ENCODE measurements around the gene ARHGEF37. TPM values are rescaled to one million over a fixed set of nuclear protein-coding genes. Genes with fewer than 3 reads are reported as not detected.

The ARHGEF37 gene
- total and polyA plus RNA-seq, 2 donors (not counting 1 experiment from before 2014, with no cell fraction given) = 0.31 to 5.3 TPM

GRCh38 chr5:149603210-149603609, 21.9 kb downstream of the ARHGEF37 start:
- Histone ChIP-seq H3K9ac (ENCODE audit: insufficient read depth, low read length) (no peak overlapping the region), H3K27ac (ENCODE audit: insufficient read depth, low read length) (no peak overlapping the region), H3K4me3 (replicated peaks in 1 of 4; ENCODE audit: control extremely low read depth in 1 of 4, insufficient read depth in 1 of 4, low read depth in 3 of 4, low read length in 4 of 4) (no peak overlapping the region), H3K9me3 (ENCODE audit: control insufficient read depth, insufficient read depth, low read depth, low read length) (no peaks in the 10 kb centered on the region), H3K4me1 (ENCODE audit: control insufficient read depth, extremely low read depth, insufficient read depth, low read length) (peaks cover 4% of the 10 kb centered on the region), H3K4me2 (ENCODE audit: extremely low read depth, insufficient read depth, low read length) (no peak overlapping the region), H3K27me3 (ENCODE audit: control insufficient read depth, insufficient read depth, low read length) (no peaks in the 10 kb centered on the region), H4K20me1 (ENCODE audit: control insufficient read depth, extremely low read depth, insufficient read depth, low read length) (no peaks in the 10 kb centered on the region), H3K36me3 (ENCODE audit: control insufficient read depth, insufficient read depth, low read length) (no peaks in the 10 kb centered on the region), H2AFZ (ENCODE audit: low read length) (no peak overlapping the region), H3K79me2 (ENCODE audit: control insufficient read depth, insufficient read depth, low read length) (no peaks in the 10 kb centered on the region)
- no peak for DNase-seq (ENCODE audit: low read depth in 2 of 2)
- TF ChIP-seq CTCF (conservative IDR thresholded peaks at IDR 0.05 in 1 of 2, IDR thresholded peaks at IDR 0.05 in 1 of 2; ENCODE audit: low read depth in 1 of 2, low read length in 2 of 2) = no peak

GRCh38 chr5:149603920-149604319, 22.6 kb downstream of the ARHGEF37 start:
- no peaks in the 10 kb centered on the region for H3K9me3 ChIP-seq (ENCODE audit: control insufficient read depth, insufficient read depth, low read depth, low read length)
- H3K4me2 ChIP-seq (ENCODE audit: extremely low read depth, insufficient read depth, low read length) = no peak overlapping the region
- no peaks in the 10 kb centered on the region for H3K36me3 ChIP-seq (ENCODE audit: control insufficient read depth, insufficient read depth, low read length)
- no peak overlapping the region for H2AFZ ChIP-seq (ENCODE audit: low read length)
- H3K79me2 ChIP-seq (ENCODE audit: control insufficient read depth, insufficient read depth, low read length) = no peaks in the 10 kb centered on the region
- no peaks in the 10 kb centered on the region for H3K27me3 ChIP-seq (ENCODE audit: control insufficient read depth, insufficient read depth, low read length)
- no peak overlapping the region for H3K27ac ChIP-seq (ENCODE audit: insufficient read depth, low read length)
- no peaks in the 10 kb centered on the region for H4K20me1 ChIP-seq (ENCODE audit: control insufficient read depth, extremely low read depth, insufficient read depth, low read length)
- H3K4me3 ChIP-seq (replicated peaks in 1 of 4; ENCODE audit: control extremely low read depth in 1 of 4, insufficient read depth in 1 of 4, low read depth in 3 of 4, low read length in 4 of 4) = no peak overlapping the region
- H3K4me1 ChIP-seq (ENCODE audit: control insufficient read depth, extremely low read depth, insufficient read depth, low read length) = peaks cover 4% of the 10 kb centered on the region
- H3K9ac ChIP-seq (ENCODE audit: insufficient read depth, low read length) = no peak overlapping the region
- no peak for TF ChIP-seq CTCF (conservative IDR thresholded peaks at IDR 0.05 in 1 of 2, IDR thresholded peaks at IDR 0.05 in 1 of 2; ENCODE audit: low read depth in 1 of 2, low read length in 2 of 2)
- no peak for TF ChIP-seq EZH2 (IDR thresholded peaks at IDR 0.05; ENCODE audit: low read length, missing control alignments)
- DNase-seq (ENCODE audit: low read depth in 2 of 2) = no peak

GRCh38 chr5:149604321-149604720, 23.0 kb downstream of the ARHGEF37 start:
- H3K36me3 ChIP-seq (ENCODE audit: control insufficient read depth, insufficient read depth, low read length) = no peaks in the 10 kb centered on the region
- no peak overlapping the region for H3K4me3 ChIP-seq (replicated peaks in 1 of 4; ENCODE audit: control extremely low read depth in 1 of 4, insufficient read depth in 1 of 4, low read depth in 3 of 4, low read length in 4 of 4)
- H3K9ac ChIP-seq (ENCODE audit: insufficient read depth, low read length) = no peak overlapping the region
- no peaks in the 10 kb centered on the region for H4K20me1 ChIP-seq (ENCODE audit: control insufficient read depth, extremely low read depth, insufficient read depth, low read length)
- TF ChIP-seq EZH2 (IDR thresholded peaks at IDR 0.05; ENCODE audit: low read length, missing control alignments) (no peak), CTCF (conservative IDR thresholded peaks at IDR 0.05 in 1 of 2, IDR thresholded peaks at IDR 0.05 in 1 of 2; ENCODE audit: low read depth in 1 of 2, low read length in 2 of 2) (no peak)
- no peaks in the 10 kb centered on the region for H3K9me3 ChIP-seq (ENCODE audit: control insufficient read depth, insufficient read depth, low read depth, low read length)
- no peak overlapping the region for H3K27ac ChIP-seq (ENCODE audit: insufficient read depth, low read length)
- no peaks in the 10 kb centered on the region for H3K27me3 ChIP-seq (ENCODE audit: control insufficient read depth, insufficient read depth, low read length)
- no peak overlapping the region for H2AFZ ChIP-seq (ENCODE audit: low read length)
- H3K4me2 ChIP-seq (ENCODE audit: extremely low read depth, insufficient read depth, low read length) = no peak overlapping the region
- DNase-seq (ENCODE audit: low read depth in 2 of 2) = no peak
- no peaks in the 10 kb centered on the region for H3K79me2 ChIP-seq (ENCODE audit: control insufficient read depth, insufficient read depth, low read length)
- peaks cover 4% of the 10 kb centered on the region for H3K4me1 ChIP-seq (ENCODE audit: control insufficient read depth, extremely low read depth, insufficient read depth, low read length)

All from fibroblast of lung (primary cell).